Vagina (tissue), 2 donors: ENCODE measurements around the gene CHD9.

Source experiments
- POLR2A ChIP-seq, 2 donors: fragments of 450-650 bp; IDR thresholded peaks; one replicate each; pipeline ENCODE4 v1.6.1; 2017; ENCODE audit warnings: antibody characterized with exemption in 2 of 2, mild to moderate bottlenecking in 2 of 2, moderate library complexity in 2 of 2
- TF ChIP-seq, protein P1 (sequence below), 3 experiments: fragments of 450-650 bp in 2 of 3; fragments of 200-600 bp in 1 of 3; sonication (generic) in 1 of 3; IDR thresholded peaks; one replicate each; pipeline ENCODE4 v1.5.1; 2017 to 2019; ENCODE audit warnings: antibody characterized with exemption in 3 of 3, mild to moderate bottlenecking in 2 of 3, moderate library complexity in 2 of 3

DNA sequence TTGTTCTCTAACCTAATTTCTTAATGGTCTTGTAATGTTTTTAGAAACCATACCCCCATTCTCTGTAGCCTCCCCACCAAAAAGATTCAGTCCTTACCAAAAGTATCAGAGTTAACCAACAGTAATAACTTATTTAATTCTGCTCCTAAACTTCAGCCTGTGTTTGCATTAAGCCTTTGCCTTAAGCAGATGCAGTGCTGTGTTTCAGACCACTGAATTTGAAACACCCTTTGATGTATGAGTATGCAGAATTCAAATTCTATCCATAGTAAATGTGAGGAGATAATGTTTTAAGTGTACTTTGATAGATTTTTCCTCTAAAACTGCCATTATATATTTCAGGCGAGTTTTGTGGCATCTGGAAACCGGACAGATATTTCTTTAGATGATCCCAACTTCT is 207.9 kb downstream of the CHD9 start:
- TF ChIP-seq, protein P1, sequence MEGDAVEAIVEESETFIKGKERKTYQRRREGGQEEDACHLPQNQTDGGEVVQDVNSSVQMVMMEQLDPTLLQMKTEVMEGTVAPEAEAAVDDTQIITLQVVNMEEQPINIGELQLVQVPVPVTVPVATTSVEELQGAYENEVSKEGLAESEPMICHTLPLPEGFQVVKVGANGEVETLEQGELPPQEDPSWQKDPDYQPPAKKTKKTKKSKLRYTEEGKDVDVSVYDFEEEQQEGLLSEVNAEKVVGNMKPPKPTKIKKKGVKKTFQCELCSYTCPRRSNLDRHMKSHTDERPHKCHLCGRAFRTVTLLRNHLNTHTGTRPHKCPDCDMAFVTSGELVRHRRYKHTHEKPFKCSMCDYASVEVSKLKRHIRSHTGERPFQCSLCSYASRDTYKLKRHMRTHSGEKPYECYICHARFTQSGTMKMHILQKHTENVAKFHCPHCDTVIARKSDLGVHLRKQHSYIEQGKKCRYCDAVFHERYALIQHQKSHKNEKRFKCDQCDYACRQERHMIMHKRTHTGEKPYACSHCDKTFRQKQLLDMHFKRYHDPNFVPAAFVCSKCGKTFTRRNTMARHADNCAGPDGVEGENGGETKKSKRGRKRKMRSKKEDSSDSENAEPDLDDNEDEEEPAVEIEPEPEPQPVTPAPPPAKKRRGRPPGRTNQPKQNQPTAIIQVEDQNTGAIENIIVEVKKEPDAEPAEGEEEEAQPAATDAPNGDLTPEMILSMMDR (IDR thresholded peaks at IDR 0.05) = no peak
- no peak for TF ChIP-seq POLR2A (IDR thresholded peaks at IDR 0.05)
